T47D (cell line): ENCODE measurements around the gene MYCBPAP.
A peak's percentile ranks its signal among the peaks of the same experiment; 100 is the strongest.
"Not testable (repeated sequence)": the region's sequence is repeated elsewhere in the genome, so short reads cannot be mapped to it uniquely, and the experiment has no call there.

Experiments
- DNase-seq, 2 experiments: peaks; one replicate each; pipeline versions ENCODE4 v3.0.0 to v3.0.0-alpha.2; 2011 to 2012; ENCODE audit warnings: low read depth in 1 of 2, low spot score in 1 of 2
- JUND ChIP-seq: IDR thresholded peaks from 2 replicates; pipeline ENCODE4 v1.6.1; 2012; ENCODE audit warnings: low read depth
- in situ Hi-C: cut with HindIII; loops from 2 replicates; pipeline ENCODE4 v1.10.0; 2016; ENCODE audit warnings: low sequenced_read_pairs, low pct_unique_long_range_greater_than_20kb

The MYCBPAP gene

GRCh38 chr17:50475362-50475761 is 32.9 kb upstream of the MYCBPAP start:
- TF ChIP-seq JUND = no peak
- DNase-seq = no peak
- in situ Hi-C loops = no loop called here

- in situ Hi-C loops, DNase-seq: not testable (repeated sequence)
Observed at GRCh38 chr17:50475775-50476544, 32.3 kb upstream of the MYCBPAP start.

- no peak for DNase-seq
- in situ Hi-C loops = no loop called here
- no peak for TF ChIP-seq JUND
Observed at GRCh38 chr17:50476545-50477315, 31.5 kb upstream of the MYCBPAP start.

- in situ Hi-C loops = no loop called here
- DNase-seq = no peak
- TF ChIP-seq JUND = no peak
Observed at GRCh38 chr17:50477976-50478375, 30.3 kb upstream of the MYCBPAP start.

- DNase-seq = peak; percentile 78 to 95
- no peak for TF ChIP-seq JUND
- in situ Hi-C loops = no loop called here
Observed at GRCh38 chr17:50478391-50479381, 29.6 kb upstream of the MYCBPAP start, which contains the start of gene RSAD1. TSS of gene RSAD1 (plus strand) at chr17:50478860. CDS start at chr17:50478885, 25 bp downstream.

- peak; percentile 77 to 92 for DNase-seq
- in situ Hi-C loops = no loop called here
- TF ChIP-seq JUND = no peak
Observed at GRCh38 chr17:50479522-50480141, 28.6 kb upstream of the MYCBPAP start.

- DNase-seq = no peak
- in situ Hi-C loops = no loop called here
- no peak for TF ChIP-seq JUND
Observed at GRCh38 chr17:50480142-50480764, 28.0 kb upstream of the MYCBPAP start.

GRCh38 chr17:50480854-50481490 is 27.3 kb upstream of the MYCBPAP start:
- no peak for DNase-seq
- no peak for TF ChIP-seq JUND
- in situ Hi-C loops = no loop called here

- in situ Hi-C loops = no loop called here
- no peak for TF ChIP-seq JUND
- DNase-seq = no peak
Observed at GRCh38 chr17:50481648-50482047, 26.6 kb upstream of the MYCBPAP start.

- in situ Hi-C loops = no loop called here
- no peak for TF ChIP-seq JUND
- DNase-seq = no peak
Observed at GRCh38 chr17:50482110-50482509, 26.1 kb upstream of the MYCBPAP start.

GRCh38 chr17:50482516-50482915 is 25.7 kb upstream of the MYCBPAP start:
- in situ Hi-C loops = no loop called here
- DNase-seq = peak; percentile 93 to 98
- no peak for TF ChIP-seq JUND
